ENCODE results near the gene RUFY3.

The RUFY3 gene

DNA sequence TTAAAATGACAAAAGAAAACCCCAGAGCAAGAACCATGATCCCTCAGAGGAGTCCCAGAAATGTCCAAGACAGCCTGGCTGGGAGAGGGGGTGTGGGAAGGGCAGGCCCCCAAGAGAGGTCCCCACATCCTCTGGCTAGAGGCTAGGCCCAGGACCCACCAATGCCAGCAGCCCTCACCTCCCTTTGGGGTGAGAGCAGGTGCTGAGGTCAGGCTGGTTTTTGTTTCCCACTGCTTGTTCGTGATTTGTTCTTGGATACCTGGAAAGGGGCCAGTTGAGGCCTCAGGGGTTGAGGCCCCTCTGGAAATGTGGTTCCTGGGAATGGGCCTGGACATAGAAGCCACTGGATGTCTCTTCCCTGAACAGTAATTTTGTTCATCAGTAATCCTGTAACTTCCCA is 120.2 kb downstream of the RUFY3 start:
- DNase-seq (ENCODE audit: low read depth): no peak

DNA sequence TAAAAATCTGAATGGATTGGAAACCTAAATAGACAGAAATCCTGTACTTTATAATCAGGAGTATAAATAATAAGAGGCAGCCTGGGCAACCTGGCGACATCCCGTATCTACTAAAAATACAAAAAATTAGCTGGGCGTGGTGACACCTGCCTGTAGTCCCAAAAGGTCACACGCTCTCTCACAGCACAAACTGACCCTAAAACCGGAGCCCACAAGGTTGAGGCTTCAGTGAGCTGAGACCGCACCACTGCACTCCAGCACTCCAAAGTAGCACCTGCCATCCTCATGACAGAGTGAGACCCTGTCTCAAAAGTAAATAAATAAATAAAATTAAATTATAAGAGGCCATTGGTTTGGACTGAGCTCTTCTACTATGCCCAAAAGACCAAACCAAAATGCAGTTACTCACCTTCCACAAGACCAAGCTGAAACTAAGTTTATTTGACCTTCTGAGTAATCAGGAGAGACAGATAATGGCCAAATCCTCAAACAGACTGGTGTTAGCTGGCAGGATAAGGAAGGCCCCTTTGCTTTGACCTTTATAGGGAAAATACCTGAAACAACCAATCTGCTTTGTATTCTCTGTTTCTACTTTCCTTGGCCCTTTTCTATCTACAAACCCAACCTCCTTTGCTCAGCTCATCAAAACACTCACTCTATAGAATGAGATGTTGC is 121.1 kb downstream of the RUFY3 start:
- no peak for DNase-seq (ENCODE audit: low read depth)

- no peak for DNase-seq (ENCODE audit: low read depth)
Observed at GRCh38 chr4:70844180-70844579, 122.4 kb downstream of the RUFY3 start.

DNA sequence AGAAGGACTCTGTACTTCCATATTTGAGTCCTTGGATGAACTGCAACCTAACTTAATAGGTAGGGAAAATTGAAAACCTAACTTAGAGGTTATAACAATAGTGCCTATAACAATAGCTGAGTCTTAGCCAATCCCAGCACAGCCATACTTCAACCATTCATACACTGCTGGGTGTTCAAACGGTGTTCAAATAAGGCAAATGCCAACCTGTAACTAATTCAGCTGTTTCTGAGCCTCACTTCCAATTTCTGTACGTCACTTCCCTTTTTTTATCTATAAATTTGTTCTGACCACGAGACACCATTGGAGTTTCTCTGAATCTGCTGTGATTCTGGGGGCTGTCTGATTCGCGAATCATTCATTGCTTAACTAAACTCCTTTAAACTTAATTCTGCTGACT is 127.5 kb downstream of the RUFY3 start:
- DNase-seq (ENCODE audit: low read depth): no peak

GRCh38 chr4:70855464-70855863 is 133.7 kb downstream of the RUFY3 start:
- no peak for DNase-seq (ENCODE audit: low read depth)
